PFSK-1 (cell line): Measurements from ENCODE around the gene MRPS26.

Experiments used
- FOXP2 ChIP-seq: optimal IDR thresholded peaks from 2 replicates; pipeline ENCODE3; 2011; ENCODE audit warnings: borderline replicate concordance, control low read depth, inconsistent platforms; ENCODE audit not compliant: insufficient read depth; ENCODE audit errors: extremely low read length, extremely low read depth
- POLR2AphosphoS5 ChIP-seq: IDR thresholded peaks from 2 replicates; pipeline ENCODE4 v1.6.1; 2012; ENCODE audit warnings: low read depth, mild to moderate bottlenecking, control low read depth, low read length, moderate library complexity
- SIN3A ChIP-seq: IDR thresholded peaks from 2 replicates; pipeline ENCODE4 v1.6.1; 2012; ENCODE audit warnings: mild to moderate bottlenecking, low read length, moderate library complexity, borderline replicate concordance; ENCODE audit not compliant: insufficient read depth
- TAF1 ChIP-seq: IDR thresholded peaks from 2 replicates; pipeline ENCODE4 v1.6.1; 2012; ENCODE audit warnings: low read length, control low read depth, borderline replicate concordance; ENCODE audit not compliant: insufficient read depth
- TF ChIP-seq, protein P1 (sequence below), 2 experiments: IDR thresholded peaks; 2 replicates each; pipeline versions ENCODE4 v1.6.1 to v1.8.0; 2011 to 2012; ENCODE audit warnings: low read depth in 2 of 2, low read length in 2 of 2, control low read depth in 1 of 2, inconsistent platforms in 1 of 2, mild to moderate bottlenecking in 1 of 2, moderate library complexity in 1 of 2; ENCODE audit not compliant: insufficient read depth in 1 of 2

MRPS26 gene

GRCh38 chr20:3082306-3082951 is 36.6 kb downstream of the MRPS26 start:
- no peak for TF ChIP-seq TAF1
- no peak for TF ChIP-seq SIN3A
- no peak for TF ChIP-seq FOXP2
- no peak for TF ChIP-seq POLR2AphosphoS5
- TF ChIP-seq, protein P1, sequence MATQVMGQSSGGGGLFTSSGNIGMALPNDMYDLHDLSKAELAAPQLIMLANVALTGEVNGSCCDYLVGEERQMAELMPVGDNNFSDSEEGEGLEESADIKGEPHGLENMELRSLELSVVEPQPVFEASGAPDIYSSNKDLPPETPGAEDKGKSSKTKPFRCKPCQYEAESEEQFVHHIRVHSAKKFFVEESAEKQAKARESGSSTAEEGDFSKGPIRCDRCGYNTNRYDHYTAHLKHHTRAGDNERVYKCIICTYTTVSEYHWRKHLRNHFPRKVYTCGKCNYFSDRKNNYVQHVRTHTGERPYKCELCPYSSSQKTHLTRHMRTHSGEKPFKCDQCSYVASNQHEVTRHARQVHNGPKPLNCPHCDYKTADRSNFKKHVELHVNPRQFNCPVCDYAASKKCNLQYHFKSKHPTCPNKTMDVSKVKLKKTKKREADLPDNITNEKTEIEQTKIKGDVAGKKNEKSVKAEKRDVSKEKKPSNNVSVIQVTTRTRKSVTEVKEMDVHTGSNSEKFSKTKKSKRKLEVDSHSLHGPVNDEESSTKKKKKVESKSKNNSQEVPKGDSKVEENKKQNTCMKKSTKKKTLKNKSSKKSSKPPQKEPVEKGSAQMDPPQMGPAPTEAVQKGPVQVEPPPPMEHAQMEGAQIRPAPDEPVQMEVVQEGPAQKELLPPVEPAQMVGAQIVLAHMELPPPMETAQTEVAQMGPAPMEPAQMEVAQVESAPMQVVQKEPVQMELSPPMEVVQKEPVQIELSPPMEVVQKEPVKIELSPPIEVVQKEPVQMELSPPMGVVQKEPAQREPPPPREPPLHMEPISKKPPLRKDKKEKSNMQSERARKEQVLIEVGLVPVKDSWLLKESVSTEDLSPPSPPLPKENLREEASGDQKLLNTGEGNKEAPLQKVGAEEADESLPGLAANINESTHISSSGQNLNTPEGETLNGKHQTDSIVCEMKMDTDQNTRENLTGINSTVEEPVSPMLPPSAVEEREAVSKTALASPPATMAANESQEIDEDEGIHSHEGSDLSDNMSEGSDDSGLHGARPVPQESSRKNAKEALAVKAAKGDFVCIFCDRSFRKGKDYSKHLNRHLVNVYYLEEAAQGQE (IDR thresholded peaks at IDR 0.05; ENCODE audit: insufficient read depth in 1 of 2, low read depth in 2 of 2, low read length in 2 of 2): no peak

DNA sequence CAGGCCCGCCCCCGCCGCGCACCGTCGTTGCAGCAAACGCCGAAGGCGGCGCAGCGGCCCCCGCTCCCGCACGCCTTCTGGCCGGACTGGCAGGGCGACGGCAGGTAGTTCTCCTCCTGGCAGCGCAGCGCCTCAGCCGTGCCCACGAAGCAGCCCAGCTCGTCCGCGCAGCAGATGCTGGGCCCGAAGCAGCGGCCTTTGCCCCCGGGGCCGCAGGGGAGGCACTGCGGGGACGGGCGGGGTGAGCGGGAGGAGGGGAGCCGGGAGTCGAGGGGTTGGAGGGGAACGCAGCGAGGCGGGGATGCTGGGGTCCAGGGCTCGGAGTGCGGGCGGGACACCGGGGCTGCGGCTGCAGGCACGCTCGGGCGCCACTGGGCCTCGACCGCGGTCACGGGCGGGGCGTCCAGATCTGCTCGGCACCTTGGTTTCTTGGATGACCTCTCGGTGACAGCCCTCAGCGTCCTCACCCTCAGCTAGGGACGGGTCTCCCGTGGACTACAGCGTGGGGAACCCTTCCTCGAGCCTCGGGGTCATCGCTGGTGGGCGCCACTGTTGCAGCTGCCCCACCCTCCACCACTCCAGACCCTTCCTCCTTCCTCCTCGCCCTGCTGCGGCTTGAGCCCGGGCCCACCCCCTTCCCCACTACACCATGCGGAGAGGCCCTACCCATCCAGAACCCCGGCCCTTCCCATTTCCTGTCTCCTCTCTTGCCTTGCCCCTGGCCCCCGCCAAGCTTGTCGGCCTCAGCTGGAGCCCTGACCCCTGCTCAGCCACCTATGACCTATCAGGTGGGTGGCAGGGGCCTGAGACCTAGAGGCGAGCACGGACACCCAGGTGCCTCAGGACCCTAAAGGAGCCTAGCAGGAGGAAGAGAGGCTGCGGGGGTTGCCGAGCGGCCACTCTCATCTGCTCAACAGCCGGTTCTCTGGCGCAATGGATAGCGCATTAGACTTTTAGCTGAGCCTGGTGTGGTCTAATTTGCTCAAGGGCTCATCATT is 37.4 kb downstream of the MRPS26 start:
- TF ChIP-seq POLR2AphosphoS5 (no peak), FOXP2 (no peak), SIN3A (no peak), TAF1 (no peak)
- TF ChIP-seq, protein P1 (IDR thresholded peaks at IDR 0.05; ENCODE audit: insufficient read depth in 1 of 2, low read depth in 2 of 2, low read length in 2 of 2): no peak

DNA sequence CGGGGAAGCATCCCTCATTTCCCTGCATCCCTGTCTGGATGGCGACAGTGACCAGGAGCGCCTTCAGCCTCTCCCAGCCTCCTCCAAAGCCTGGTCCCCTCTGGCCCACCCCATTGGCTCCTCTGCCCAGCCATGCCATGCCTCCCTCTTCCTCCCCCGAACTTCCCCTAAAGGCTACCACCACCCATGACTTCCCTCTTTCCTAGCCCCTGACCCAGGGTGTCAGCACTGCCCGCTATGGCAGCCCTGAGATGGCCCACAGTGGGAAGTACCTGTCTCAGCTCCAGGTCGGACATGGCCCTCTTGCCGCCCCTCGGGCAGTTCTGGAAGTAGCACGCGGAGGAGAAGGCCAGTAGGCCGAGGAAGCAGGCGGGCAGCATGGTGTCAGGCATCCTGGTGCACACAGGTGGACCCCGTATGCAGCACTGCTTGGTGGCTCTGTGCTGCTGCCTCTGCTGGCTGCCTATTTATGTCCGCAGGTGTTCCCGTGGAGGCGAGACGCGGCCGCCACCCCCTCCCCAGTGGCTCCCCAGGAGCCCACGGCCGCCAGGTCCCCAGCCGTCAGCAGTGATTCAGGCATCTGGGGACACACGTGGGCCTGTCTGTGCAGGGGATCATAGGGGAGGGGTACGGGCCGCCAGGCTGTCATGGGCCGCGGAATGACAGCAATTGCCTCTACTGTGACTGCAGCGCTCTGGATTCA is 38.6 kb downstream of the MRPS26 start, which contains the start of gene AVP:
Gene AVP (minus strand): TSS at position 442 of the 703 bp plus-strand sequence. CDS start 50 bp downstream, at position 392.
- no peak for TF ChIP-seq SIN3A
- TF ChIP-seq, protein P1 (IDR thresholded peaks at IDR 0.05; ENCODE audit: insufficient read depth in 1 of 2, low read depth in 2 of 2, low read length in 2 of 2): no peak
- no peak for TF ChIP-seq POLR2AphosphoS5
- TF ChIP-seq FOXP2: no peak
- TF ChIP-seq TAF1: no peak

DNA sequence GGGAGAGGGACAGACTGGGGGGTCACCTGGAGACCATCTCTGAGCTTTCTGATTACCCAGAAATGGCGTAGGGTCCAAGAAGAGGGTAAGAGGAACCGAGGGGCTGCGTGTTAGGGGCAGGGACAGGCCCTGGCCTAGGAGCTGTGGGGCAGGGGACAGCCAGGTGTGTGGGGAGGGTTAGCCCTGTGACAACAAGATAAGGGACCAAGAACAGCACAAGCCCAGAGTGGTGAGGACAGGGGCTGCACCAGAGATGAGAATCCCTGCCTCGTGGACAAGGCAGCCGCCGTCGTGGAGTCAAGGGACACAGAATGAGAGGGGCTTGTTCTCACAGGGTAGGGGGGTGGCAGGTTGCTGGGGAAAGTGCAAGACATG is 39.1 kb downstream of the MRPS26 start:
- no peak for TF ChIP-seq POLR2AphosphoS5
- TF ChIP-seq SIN3A: no peak
- no peak for TF ChIP-seq FOXP2

DNA sequence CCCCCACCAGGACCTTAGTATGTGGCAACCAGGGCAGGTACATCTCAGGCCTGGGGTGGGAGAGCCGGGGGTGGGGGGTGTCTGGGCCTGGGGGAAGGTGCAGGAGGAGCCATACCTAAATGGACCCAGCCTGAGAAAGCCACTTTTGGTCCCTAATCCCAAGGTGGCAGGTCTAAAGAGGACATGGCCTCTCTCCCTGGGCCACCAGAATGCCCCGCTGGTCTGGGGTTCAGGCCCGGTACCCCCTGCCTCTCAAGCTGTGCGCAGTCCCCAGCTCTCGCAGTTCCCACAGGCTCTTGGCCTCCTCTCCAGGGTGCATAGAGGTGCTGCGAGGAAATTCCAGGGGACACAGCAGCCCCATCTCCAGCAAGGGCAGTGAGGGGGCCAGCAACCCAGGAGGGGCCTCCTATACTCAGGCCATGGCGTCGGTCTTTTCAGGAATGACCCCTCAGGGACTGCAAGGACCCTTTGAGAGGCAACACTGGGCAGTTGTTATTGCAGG is 39.8 kb downstream of the MRPS26 start:
- TF ChIP-seq FOXP2 (no peak), POLR2AphosphoS5 (no peak), SIN3A (no peak), TAF1 (no peak)
- TF ChIP-seq, protein P1 (IDR thresholded peaks at IDR 0.05; ENCODE audit: insufficient read depth in 1 of 2, low read depth in 2 of 2, low read length in 2 of 2): no peak
